Endothelial cell (in vitro differentiated cells): ENCODE measurements around the gene ZNF140. TPM values are rescaled to one million over a fixed set of nuclear protein-coding genes. Genes with fewer than 3 reads are reported as not detected.

ENCODE experiments used
- DNase-seq: peaks from one replicate; pipeline ENCODE4 v3.0.0; 2021; ENCODE audit warnings: low spot score
- H3K27ac Mint-ChIP-seq: one replicate; pipeline ENCODE4 v1.8.0; 2021; ENCODE audit warnings: mixed read lengths, inconsistent platforms; ENCODE audit not compliant: unreplicated experiment
- H3K27me3 Mint-ChIP-seq: one replicate; pipeline ENCODE4 v1.8.0; 2021; ENCODE audit warnings: mild to moderate bottlenecking, moderate library complexity, mixed read lengths, inconsistent platforms; ENCODE audit not compliant: unreplicated experiment
- H3K36me3 Mint-ChIP-seq: one replicate; pipeline ENCODE4 v1.8.0; 2021; ENCODE audit warnings: mild to moderate bottlenecking, low read depth, mixed read lengths, inconsistent platforms; ENCODE audit not compliant: unreplicated experiment
- H3K4me1 Mint-ChIP-seq: one replicate; pipeline ENCODE4 v1.8.0; 2021; ENCODE audit warnings: mild to moderate bottlenecking, mixed read lengths, inconsistent platforms; ENCODE audit not compliant: unreplicated experiment
- H3K4me3 Mint-ChIP-seq: one replicate; pipeline ENCODE4 v1.8.0; 2021; ENCODE audit warnings: mild to moderate bottlenecking, mixed read lengths, inconsistent platforms; ENCODE audit not compliant: unreplicated experiment
- H3K9me3 Mint-ChIP-seq: one replicate; pipeline ENCODE4 v1.8.0; 2021; ENCODE audit warnings: mixed read lengths, inconsistent platforms; ENCODE audit not compliant: unreplicated experiment
- total RNA-seq: library from RNA; stranded (reverse); fragmentation: NEBNext Ultra II Directional; extraction: Animal tissue kit (Norgen Biotek cat#: 25700); gene quantifications from one replicate; pipeline ENCODE4 v1.2.1, GENCODE V29; 2021; ENCODE audit not compliant: unreplicated experiment
- TF ChIP-seq, protein P1 (sequence below): fragments of 200-600 bp; sonication (generic); IDR thresholded peaks from one replicate; pipeline ENCODE4 v1.5.0; 2021; ENCODE audit warnings: antibody characterized with exemption; ENCODE audit not compliant: unreplicated experiment

Gene ZNF140
- total RNA-seq, 1 donor from 2014 or later: 19.3 TPM

DNA sequence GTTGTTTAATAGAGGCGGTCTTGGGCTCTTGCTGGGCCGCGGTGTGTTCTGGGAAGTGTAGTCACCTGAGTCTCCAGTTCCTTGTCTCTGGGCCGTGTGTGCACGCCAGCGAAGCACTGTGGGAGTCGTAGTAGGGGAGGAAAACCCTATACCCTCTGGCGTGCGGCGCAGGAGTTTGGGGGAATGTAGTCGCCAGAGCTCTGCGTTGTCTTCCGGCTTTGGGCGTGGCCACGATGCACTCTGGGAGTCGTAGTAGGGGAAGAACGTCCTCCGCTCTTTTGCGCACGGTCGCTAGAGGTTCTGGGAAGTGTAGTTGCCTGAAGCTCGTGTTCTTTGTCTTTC lies 726 bp upstream of the ZNF140 start:
- Mint-ChIP-seq H3K9me3 (peaks cover 54% of the 10 kb centered on the region), H3K36me3 (peaks cover 59% of the 10 kb centered on the region), H3K4me3 (no peak overlapping the region), H3K27me3 (peaks cover 17% of the 10 kb centered on the region), H3K27ac (no peak overlapping the region), H3K4me1 (no peaks in the 10 kb centered on the region)
- TF ChIP-seq, protein P1, sequence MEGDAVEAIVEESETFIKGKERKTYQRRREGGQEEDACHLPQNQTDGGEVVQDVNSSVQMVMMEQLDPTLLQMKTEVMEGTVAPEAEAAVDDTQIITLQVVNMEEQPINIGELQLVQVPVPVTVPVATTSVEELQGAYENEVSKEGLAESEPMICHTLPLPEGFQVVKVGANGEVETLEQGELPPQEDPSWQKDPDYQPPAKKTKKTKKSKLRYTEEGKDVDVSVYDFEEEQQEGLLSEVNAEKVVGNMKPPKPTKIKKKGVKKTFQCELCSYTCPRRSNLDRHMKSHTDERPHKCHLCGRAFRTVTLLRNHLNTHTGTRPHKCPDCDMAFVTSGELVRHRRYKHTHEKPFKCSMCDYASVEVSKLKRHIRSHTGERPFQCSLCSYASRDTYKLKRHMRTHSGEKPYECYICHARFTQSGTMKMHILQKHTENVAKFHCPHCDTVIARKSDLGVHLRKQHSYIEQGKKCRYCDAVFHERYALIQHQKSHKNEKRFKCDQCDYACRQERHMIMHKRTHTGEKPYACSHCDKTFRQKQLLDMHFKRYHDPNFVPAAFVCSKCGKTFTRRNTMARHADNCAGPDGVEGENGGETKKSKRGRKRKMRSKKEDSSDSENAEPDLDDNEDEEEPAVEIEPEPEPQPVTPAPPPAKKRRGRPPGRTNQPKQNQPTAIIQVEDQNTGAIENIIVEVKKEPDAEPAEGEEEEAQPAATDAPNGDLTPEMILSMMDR: no peak
- peak; percentile 91 for DNase-seq

DNA sequence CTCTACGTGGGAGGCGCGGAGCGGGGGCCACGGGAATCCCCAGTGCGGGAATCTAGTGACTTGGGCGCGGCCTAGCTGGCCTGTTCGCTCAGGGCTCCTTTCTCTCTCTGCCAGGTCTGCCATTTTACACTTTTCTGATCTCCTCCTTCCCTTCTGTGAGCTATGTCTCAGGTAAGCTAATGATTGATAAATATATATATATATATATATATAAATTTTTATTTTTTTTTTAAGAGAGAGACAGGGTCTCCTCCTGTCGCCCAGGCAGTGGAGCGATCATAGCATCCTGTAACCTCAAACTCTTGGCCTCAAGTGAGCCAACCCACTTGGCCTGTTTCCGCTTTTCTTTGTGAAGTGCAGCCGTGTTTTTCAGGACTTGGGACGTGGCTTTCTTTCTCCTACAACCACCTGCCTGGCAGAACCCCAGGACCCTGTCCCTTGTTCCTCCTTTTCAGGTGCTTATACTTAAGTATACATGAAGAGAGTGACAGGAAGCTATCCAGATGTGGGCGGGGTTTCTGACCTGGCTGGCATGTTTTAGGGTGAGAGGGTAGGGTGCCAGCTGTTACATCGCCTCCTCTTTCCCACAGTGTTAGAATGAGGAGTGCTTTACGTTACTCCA lies 547 bp downstream of the ZNF140 start:
- Mint-ChIP-seq H3K4me3 (no peak overlapping the region), H3K4me1 (no peaks in the 10 kb centered on the region), H3K9me3 (peaks cover 49% of the 10 kb centered on the region), H3K27ac (no peak overlapping the region), H3K27me3 (peaks cover 17% of the 10 kb centered on the region), H3K36me3 (peaks cover 71% of the 10 kb centered on the region)
- TF ChIP-seq, protein P1: no peak
- no peak for DNase-seq

DNA sequence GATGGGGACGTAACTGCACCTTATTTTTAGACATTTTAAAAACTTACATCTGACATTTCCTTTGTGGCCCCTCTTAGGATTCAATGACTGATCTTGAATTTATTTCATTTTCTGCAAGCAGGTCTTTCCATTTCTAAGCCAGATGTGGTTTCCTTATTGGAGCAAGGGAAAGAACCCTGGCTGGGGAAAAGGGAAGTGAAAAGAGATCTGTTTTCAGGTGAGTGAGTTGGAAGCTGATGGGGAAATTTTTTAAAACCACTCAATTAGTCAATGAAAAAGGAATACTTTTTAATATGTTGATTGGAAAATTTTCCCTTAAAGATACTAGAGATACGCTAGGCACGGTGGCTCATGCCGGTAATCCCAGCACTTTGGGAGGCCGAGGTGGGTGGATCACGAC lies 2.6 kb downstream of the ZNF140 start:
- H3K36me3 Mint-ChIP-seq: peaks cover 73% of the 10 kb centered on the region
- H3K4me1 Mint-ChIP-seq: no peaks in the 10 kb centered on the region
- TF ChIP-seq, protein P1: no peak
- no peak overlapping the region for H3K27ac Mint-ChIP-seq
- peaks cover 11% of the 10 kb centered on the region for H3K27me3 Mint-ChIP-seq
- no peak overlapping the region for H3K4me3 Mint-ChIP-seq
- DNase-seq: no peak
- H3K9me3 Mint-ChIP-seq: peaks cover 46% of the 10 kb centered on the region

DNA sequence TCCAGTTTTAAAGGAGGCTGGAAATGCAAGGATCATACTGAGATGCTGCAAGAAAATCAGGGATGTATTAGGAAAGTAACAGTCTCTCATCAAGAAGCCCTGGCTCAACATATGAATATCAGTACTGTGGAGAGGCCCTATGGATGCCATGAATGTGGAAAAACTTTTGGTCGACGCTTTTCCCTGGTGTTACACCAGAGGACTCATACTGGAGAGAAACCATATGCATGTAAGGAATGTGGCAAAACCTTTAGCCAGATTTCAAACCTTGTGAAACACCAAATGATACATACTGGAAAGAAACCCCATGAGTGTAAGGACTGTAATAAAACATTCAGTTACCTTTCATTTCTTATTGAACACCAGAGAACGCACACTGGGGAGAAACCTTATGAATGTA lies 24.9 kb downstream of the ZNF140 start:
- peak overlapping the region; percentile 74 for H3K4me3 Mint-ChIP-seq
- TF ChIP-seq, protein P1: no peak
- H3K27me3 Mint-ChIP-seq: peaks cover 2% of the 10 kb centered on the region
- H3K36me3 Mint-ChIP-seq: peaks cover 93% of the 10 kb centered on the region
- DNase-seq: no peak
- H3K27ac Mint-ChIP-seq: no peak overlapping the region
- H3K4me1 Mint-ChIP-seq: no peaks in the 10 kb centered on the region
- peaks cover 65% of the 10 kb centered on the region for H3K9me3 Mint-ChIP-seq

DNA sequence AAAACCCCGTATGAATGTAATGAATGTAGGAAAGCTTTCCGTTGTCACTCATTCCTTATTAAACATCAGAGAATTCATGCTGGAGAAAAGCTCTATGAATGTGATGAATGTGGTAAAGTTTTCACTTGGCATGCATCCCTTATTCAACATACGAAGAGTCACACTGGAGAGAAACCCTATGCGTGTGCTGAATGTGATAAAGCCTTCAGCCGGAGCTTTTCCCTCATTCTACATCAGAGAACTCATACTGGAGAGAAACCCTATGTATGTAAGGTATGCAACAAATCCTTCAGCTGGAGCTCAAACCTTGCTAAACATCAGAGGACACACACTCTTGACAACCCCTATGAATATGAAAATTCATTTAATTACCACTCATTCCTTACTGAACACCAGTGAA lies 25.5 kb downstream of the ZNF140 start:
- H3K36me3 Mint-ChIP-seq: peaks cover 87% of the 10 kb centered on the region
- no peak for DNase-seq

More for the DNA sequence above, 25.5 kb downstream of the ZNF140 start:
- peak overlapping the region; percentile 74 for H3K4me3 Mint-ChIP-seq
- TF ChIP-seq, protein P1: no peak
- no peaks in the 10 kb centered on the region for H3K4me1 Mint-ChIP-seq
- peaks cover 60% of the 10 kb centered on the region for H3K9me3 Mint-ChIP-seq
- H3K27me3 Mint-ChIP-seq: peaks cover 2% of the 10 kb centered on the region
- no peak overlapping the region for H3K27ac Mint-ChIP-seq
